Measurements from ENCODE around the gene CCDC171. TPM values are rescaled to one million over a fixed set of nuclear protein-coding genes. Genes with fewer than 3 reads are reported as not detected.

The CCDC171 gene
- total RNA-seq, 1 experiment from 2014 or later = 2.6 TPM

- intact Hi-C loops (cut with micrococcal nuclease) = no loop called here
- POLR2A ChIA-PET = no interaction called here
- H3K9me2 ChIP-seq (ENCODE audit: insufficient read depth) = no peaks in the 10 kb centered on the region
- no peaks in the 10 kb centered on the region for H4K20me1 ChIP-seq (ENCODE audit: insufficient read depth)
- H3K9me3 ChIP-seq (ENCODE audit: control insufficient read depth in 1 of 2, insufficient read depth in 1 of 2, low read depth in 1 of 2, low read length in 2 of 2) = no peaks in the 10 kb centered on the region
- no peak for DNase-seq (ENCODE audit: low read depth, low spot score)
- CTCF ChIA-PET = no interaction called here
- no peak overlapping the region for H3K9ac ChIP-seq (ENCODE audit: low read length)
- ATAC-seq = no peak
- H2AFZ ChIP-seq (ENCODE audit: low read depth, low read length, poor library complexity, severe bottlenecking) = no peak overlapping the region
- no peak overlapping the region for H3K4me2 ChIP-seq (ENCODE audit: low read length)
- BruUV-seq (replicated peaks) = no TSS peak
- no peak overlapping the region for H3K4me3 ChIP-seq (replicated peaks in 1 of 2; ENCODE audit: low read depth in 1 of 2, low read length in 2 of 2)
- no peaks in the 10 kb centered on the region for H3K27me3 ChIP-seq (ENCODE audit: insufficient read depth, low read length)
- RAD21 ChIA-PET (ENCODE audit: low non-redundant PET in 1 of 2, low total read pairs in 2 of 2, uncharacterized antibody in 2 of 2, unreplicated experiment in 2 of 2) = no interaction called here
- no peak for TF ChIP-seq POLR2AphosphoS5 (IDR thresholded peaks at IDR 0.05; ENCODE audit: low read depth, low read length)
- TF ChIP-seq FOSL1 (IDR thresholded peaks at IDR 0.05; ENCODE audit: low read depth) = no peak
- no peak for TF ChIP-seq ATF3 (IDR thresholded peaks at IDR 0.05)
- no peak for TF ChIP-seq CBX3 (IDR thresholded peaks at IDR 0.05; ENCODE audit: low read depth)
- no peak for TF ChIP-seq EGR1 (IDR thresholded peaks at IDR 0.05; ENCODE audit: low read depth)
- no peak for TF ChIP-seq EZH2 (IDR thresholded peaks at IDR 0.05)
- TF ChIP-seq EZH2phosphoT487 (IDR thresholded peaks at IDR 0.05; ENCODE audit: borderline replicate concordance) = no peak
- no peak for TF ChIP-seq TCF7L2 (IDR thresholded peaks at IDR 0.05; ENCODE audit: borderline replicate concordance, extremely low read depth, insufficient read depth, insufficient read length)
- H3K79me2 ChIP-seq (ENCODE audit: insufficient read depth, low read length) = no peaks in the 10 kb centered on the region
- H3K27ac ChIP-seq (ENCODE audit: low read depth, low read length) = no peak overlapping the region
- H3K4me1 ChIP-seq (ENCODE audit: control insufficient read depth in 1 of 2, insufficient read depth in 2 of 2, low read length in 2 of 2) = no peaks in the 10 kb centered on the region
- H3K36me3 ChIP-seq (ENCODE audit: control insufficient read depth in 1 of 2, insufficient read depth in 2 of 2, low read length in 2 of 2) = no peaks in the 10 kb centered on the region
Observed at GRCh38 chr9:15966471-15966870, 413.6 kb downstream of the CCDC171 start.

- ChIA-PET RAD21 (ENCODE audit: low non-redundant PET in 1 of 2, low total read pairs in 2 of 2, uncharacterized antibody in 2 of 2, unreplicated experiment in 2 of 2) (no interaction called here), POLR2A (no interaction called here), CTCF (no interaction called here)
- H2AFZ ChIP-seq (ENCODE audit: low read depth, low read length, poor library complexity, severe bottlenecking) = no peak overlapping the region
- no TSS peak for BruUV-seq (replicated peaks)
- no peaks in the 10 kb centered on the region for H3K4me1 ChIP-seq (ENCODE audit: control insufficient read depth in 1 of 2, insufficient read depth in 2 of 2, low read length in 2 of 2)
- H3K79me2 ChIP-seq (ENCODE audit: insufficient read depth, low read length) = no peaks in the 10 kb centered on the region
- ATAC-seq (no peak), DNase-seq (ENCODE audit: low read depth, low spot score) (no peak)
- no peaks in the 10 kb centered on the region for H3K36me3 ChIP-seq (ENCODE audit: control insufficient read depth in 1 of 2, insufficient read depth in 2 of 2, low read length in 2 of 2)
- no peak overlapping the region for H3K4me3 ChIP-seq (replicated peaks in 1 of 2; ENCODE audit: low read depth in 1 of 2, low read length in 2 of 2)
- no peaks in the 10 kb centered on the region for H3K27me3 ChIP-seq (ENCODE audit: insufficient read depth, low read length)
- no peak overlapping the region for H3K9ac ChIP-seq (ENCODE audit: low read length)
- no peak overlapping the region for H3K4me2 ChIP-seq (ENCODE audit: low read length)
- no peaks in the 10 kb centered on the region for H4K20me1 ChIP-seq (ENCODE audit: insufficient read depth)
- no peak overlapping the region for H3K27ac ChIP-seq (ENCODE audit: low read depth, low read length)
- no peaks in the 10 kb centered on the region for H3K9me3 ChIP-seq (ENCODE audit: control insufficient read depth in 1 of 2, insufficient read depth in 1 of 2, low read depth in 1 of 2, low read length in 2 of 2)
- no peaks in the 10 kb centered on the region for H3K9me2 ChIP-seq (ENCODE audit: insufficient read depth)
- intact Hi-C loops (cut with micrococcal nuclease) = no loop called here
- TF ChIP-seq SIN3A (IDR thresholded peaks at IDR 0.05; ENCODE audit: low read depth) (no peak), ELF1 (IDR thresholded peaks at IDR 0.05; ENCODE audit: borderline replicate concordance, low read depth) (no peak), ZBTB33 (IDR thresholded peaks at IDR 0.05; ENCODE audit: extremely low read depth, insufficient replicate concordance, low read length) (no peak), EGR1 (IDR thresholded peaks at IDR 0.05; ENCODE audit: low read depth) (no peak), CBX3 (IDR thresholded peaks at IDR 0.05; ENCODE audit: low read depth) (no peak), CTCF (IDR thresholded peaks at IDR 0.05 in 2 of 3, conservative IDR thresholded peaks at IDR 0.05 in 1 of 3; ENCODE audit: borderline replicate concordance in 1 of 3, insufficient read depth in 1 of 3, low read depth in 2 of 3, low read length in 2 of 3) (no peak), REST (IDR thresholded peaks at IDR 0.05; ENCODE audit: low read depth) (no peak)
Observed at GRCh38 chr9:15967068-15967467, 414.2 kb downstream of the CCDC171 start.
